ENCODE measurements around the gene AGTRAP. TPM values are rescaled to one million over a fixed set of nuclear protein-coding genes. Genes with fewer than 3 reads are reported as not detected.
A peak's percentile ranks its signal among the peaks of the same experiment; 100 is the strongest.

The AGTRAP gene
- total RNA-seq, 2 experiments from 2014 or later, result 45.5 to 59.9 TPM

DNA sequence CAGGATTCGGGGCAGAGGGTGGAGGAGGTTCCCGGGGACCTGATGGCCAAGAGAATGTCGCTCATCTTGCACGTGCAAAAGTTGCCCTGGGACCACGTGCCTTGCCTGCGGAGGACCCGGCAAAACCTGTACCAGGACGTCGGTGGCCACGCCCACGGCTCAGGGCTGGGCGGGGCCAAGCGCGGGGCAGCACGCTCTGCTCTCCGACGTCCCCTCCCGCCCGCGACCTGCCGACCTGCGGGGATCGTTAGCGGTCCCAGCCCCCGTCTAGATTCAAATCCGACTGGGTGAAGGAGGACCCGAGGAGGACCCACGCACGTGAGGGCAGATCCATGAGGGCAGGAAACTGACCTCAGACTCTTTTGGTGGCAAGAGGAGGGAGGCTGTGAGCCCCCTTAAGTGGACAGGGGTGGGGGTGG lies 26.1 kb downstream of the AGTRAP start, which contains the start of gene C1orf167:
TSS of gene C1orf167 (plus strand) at position 206 of the 419 bp plus-strand sequence. CDS start 2,208 bp downstream, outside the sequence.
- ATAC-seq (peak; percentile 81), DNase-seq (no peak)
- peaks cover 9% of the 10 kb centered on the region for H3K4me1 Mint-ChIP-seq
- no peak within 1 kb of the TSS for H3K4me3 Mint-ChIP-seq
- H3K36me3 Mint-ChIP-seq, result no peaks in the 10 kb centered on the region
- no peaks in the 10 kb centered on the region for H3K9me3 Mint-ChIP-seq (ENCODE audit: low read depth)
- CTCF ChIA-PET, result no interaction called here
- peaks cover 36% of the 10 kb centered on the region for H3K27me3 Mint-ChIP-seq
- no peak within 1 kb of the TSS for H3K27ac Mint-ChIP-seq

DNA sequence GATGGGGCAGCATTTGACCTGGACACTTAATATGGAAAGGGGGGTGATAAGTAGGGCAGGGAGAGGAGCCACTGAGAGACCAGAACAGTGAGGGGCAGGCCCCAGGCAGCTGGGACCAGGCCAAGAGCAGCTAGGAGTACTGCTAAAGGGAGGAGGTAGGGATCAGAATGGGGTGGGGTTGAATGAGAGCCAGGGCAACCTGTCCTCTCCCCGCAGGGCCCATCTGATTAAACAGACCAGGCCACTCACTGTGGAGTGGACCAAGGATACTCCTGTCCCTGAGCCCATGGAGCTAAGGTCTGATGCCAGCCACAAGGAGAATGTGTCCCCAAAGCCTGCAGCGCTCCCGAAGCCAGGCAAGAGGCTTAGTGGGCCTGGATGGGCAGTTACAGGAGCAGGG lies 28.2 kb downstream of the AGTRAP start:
- ATAC-seq (no peak), DNase-seq (no peak)
- H3K4me1 Mint-ChIP-seq, result peaks cover 8% of the 10 kb centered on the region
- H3K27me3 Mint-ChIP-seq, result peaks cover 33% of the 10 kb centered on the region
- no peak overlapping the region for H3K4me3 Mint-ChIP-seq
- no peaks in the 10 kb centered on the region for H3K36me3 Mint-ChIP-seq
- CTCF ChIA-PET, result interaction anchor here (1.1 to 1.2 kb wide), 2 partner anchors 12 to 14 kb away, joined by 3 to 4 read pairs; no protein-coding TSS in a partner anchor
- no peaks in the 10 kb centered on the region for H3K9me3 Mint-ChIP-seq (ENCODE audit: low read depth)
- no peak overlapping the region for H3K27ac Mint-ChIP-seq

DNA sequence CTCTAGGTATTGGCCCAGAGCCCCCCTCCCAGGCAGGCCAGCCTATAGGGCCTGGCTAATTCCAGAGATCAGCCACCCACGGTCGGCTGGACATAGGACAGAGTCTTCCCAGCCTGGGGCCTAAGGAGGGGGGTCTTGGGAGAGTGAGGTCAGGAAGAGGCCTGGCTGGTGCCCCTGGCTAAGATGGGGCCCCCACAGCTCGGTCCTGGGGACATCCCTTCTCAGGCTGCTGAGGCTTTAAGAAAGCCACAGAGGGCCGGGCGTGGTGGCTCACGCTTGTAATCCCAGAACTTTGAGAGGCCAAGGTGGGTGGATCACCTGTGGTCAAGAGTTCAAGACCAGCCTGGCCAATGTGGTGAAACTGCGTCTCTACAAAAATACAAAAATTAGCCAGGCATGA lies 28.6 kb downstream of the AGTRAP start:
- Mint-ChIP-seq H3K36me3 (no peaks in the 10 kb centered on the region), H3K4me3 (no peak overlapping the region), H3K9me3 (ENCODE audit: low read depth) (no peaks in the 10 kb centered on the region), H3K27me3 (peaks cover 33% of the 10 kb centered on the region), H3K27ac (no peak overlapping the region), H3K4me1 (peaks cover 8% of the 10 kb centered on the region)
- DNase-seq (no peak), ATAC-seq (no peak)
- CTCF ChIA-PET, result interaction anchor here (1.1 to 1.2 kb wide), 2 partner anchors 11 to 13 kb away, joined by 3 to 4 read pairs; no protein-coding TSS in a partner anchor

GRCh38 chr1:11765661-11766428 lies 29.9 kb downstream of the AGTRAP start:
- CTCF ChIA-PET, result interaction anchor here (0.7 kb wide), 1 partner anchor 472 kb away, joined by 5 read pairs; no protein-coding TSS in a partner anchor
- Mint-ChIP-seq H3K9me3 (ENCODE audit: low read depth) (no peaks in the 10 kb centered on the region), H3K27me3 (peaks cover 27% of the 10 kb centered on the region), H3K36me3 (no peaks in the 10 kb centered on the region), H3K27ac (no peak overlapping the region), H3K4me1 (peaks cover 8% of the 10 kb centered on the region), H3K4me3 (no peak overlapping the region)
- DNase-seq (no peak), ATAC-seq (no peak)

DNA sequence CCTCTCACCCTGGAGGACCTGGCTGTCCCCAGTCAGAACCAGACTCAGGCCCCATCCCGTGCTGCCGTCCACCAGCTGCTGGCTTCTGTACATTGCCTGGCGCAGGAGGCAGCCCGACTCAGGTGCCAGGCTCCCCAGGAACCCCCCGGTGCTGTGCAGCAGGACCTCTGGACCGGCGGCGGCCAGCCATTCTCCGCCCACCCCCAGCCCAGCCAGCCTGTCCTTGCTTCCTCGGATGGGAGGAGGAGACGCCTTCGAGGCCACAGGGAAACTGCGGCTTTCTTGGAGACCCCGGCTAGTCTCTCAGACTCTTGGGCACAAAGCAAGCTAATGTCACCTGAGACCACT lies 30.5 kb downstream of the AGTRAP start:
- CTCF ChIA-PET, result interaction anchor here (0.7 kb wide), 1 partner anchor 19 kb away, joined by 3 read pairs; no protein-coding TSS in a partner anchor
- peaks cover 23% of the 10 kb centered on the region for H3K27me3 Mint-ChIP-seq
- no peaks in the 10 kb centered on the region for H3K36me3 Mint-ChIP-seq
- H3K9me3 Mint-ChIP-seq (ENCODE audit: low read depth), result no peaks in the 10 kb centered on the region
- peaks cover 8% of the 10 kb centered on the region for H3K4me1 Mint-ChIP-seq
- H3K4me3 Mint-ChIP-seq, result no peak overlapping the region
- DNase-seq (no peak), ATAC-seq (no peak)
- no peak overlapping the region for H3K27ac Mint-ChIP-seq

DNA sequence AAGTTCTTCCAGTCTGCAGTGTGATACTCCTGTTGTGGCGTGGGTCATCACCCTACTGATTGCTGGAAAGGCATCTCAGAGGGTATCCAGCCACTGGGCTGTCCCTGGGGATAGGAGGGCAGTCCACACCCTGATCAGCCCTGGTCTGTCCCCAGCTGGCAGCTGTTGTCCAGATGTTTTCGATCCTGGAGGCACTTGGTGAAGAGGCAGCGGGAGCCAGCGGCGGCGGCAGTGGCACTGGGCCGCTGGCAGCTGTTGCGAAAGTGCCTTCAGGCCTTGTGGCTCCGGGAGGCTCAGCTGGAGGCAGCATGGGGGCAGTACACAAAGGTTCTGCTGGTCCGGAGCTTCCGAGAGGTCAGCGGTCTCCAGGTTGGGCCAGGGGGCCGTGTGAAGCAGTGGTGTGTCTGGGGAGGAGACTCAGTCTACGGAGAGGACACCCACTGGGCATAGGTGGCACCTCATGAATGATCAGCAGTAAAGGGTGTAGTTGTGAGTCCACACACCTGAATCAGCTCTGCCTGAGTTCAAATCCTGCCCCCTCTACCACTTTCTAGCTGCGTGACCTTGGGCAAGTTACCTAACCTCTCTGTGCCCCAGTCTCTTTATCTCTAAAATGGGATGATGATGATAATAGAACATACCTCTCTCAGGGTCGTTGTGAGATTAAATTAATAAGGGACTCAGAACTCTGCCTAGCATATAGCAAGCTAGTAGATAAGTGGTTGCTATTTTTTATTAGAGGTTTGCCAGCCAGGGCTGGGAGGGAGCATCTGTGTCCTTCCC lies 32.2 kb downstream of the AGTRAP start:
- Mint-ChIP-seq H3K4me1 (no peaks in the 10 kb centered on the region), H3K27ac (no peak overlapping the region), H3K36me3 (no peaks in the 10 kb centered on the region), H3K4me3 (no peak overlapping the region), H3K27me3 (peaks cover 11% of the 10 kb centered on the region), H3K9me3 (ENCODE audit: low read depth) (no peaks in the 10 kb centered on the region)
- CTCF ChIA-PET, result interaction anchor here (0.6 kb wide), 1 partner anchor 14 kb away, joined by 3 read pairs; no protein-coding TSS in a partner anchor
- ATAC-seq, result no peak
- DNase-seq, result no peak

DNA sequence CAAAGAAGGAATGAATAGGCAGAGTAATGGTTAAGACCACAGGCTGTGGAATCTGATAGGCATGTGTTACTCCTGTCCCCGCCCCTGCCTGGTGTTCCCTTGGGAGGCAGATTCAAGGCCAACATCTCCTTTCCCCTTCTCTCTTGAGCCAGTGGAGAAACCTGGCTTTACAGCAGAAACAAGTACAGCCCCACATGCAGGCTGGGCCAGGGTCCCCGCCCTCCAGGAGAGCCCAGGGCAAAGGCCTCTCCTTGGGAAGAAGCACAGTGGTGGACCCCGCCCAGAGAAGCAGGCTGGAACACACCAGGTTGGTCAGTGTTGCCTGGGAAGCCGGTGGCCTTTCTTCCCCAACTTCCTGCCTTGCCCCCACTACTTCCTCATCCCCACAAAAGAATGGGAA lies 32.9 kb downstream of the AGTRAP start:
- Mint-ChIP-seq H3K4me1 (no peaks in the 10 kb centered on the region), H3K36me3 (no peaks in the 10 kb centered on the region), H3K9me3 (ENCODE audit: low read depth) (no peaks in the 10 kb centered on the region), H3K27ac (no peak overlapping the region), H3K27me3 (peaks cover 7% of the 10 kb centered on the region), H3K4me3 (no peak overlapping the region)
- no peak for DNase-seq
- ATAC-seq, result no peak
- CTCF ChIA-PET, result no interaction called here

DNA sequence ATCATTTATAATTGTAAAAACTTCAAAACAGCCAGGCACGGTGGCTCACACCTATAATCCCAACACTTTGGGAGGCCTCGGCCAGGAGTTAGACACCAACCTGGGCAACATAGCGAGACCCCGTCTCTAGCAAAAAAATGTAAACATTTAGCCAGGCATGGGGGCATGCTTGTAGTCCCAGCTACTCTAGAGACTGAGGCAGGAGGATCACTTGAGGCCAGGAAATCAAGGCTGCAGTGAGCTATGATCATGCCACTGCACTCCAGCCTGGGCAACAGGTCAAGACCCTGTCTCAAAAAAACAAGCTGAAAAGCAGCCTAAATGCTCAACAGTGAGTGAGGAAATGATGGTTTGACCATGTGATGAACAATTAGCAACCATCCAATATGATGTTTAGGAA lies 33.3 kb downstream of the AGTRAP start:
- Mint-ChIP-seq H3K4me3 (no peak overlapping the region), H3K27ac (no peak overlapping the region), H3K27me3 (peaks cover 8% of the 10 kb centered on the region), H3K4me1 (no peaks in the 10 kb centered on the region), H3K9me3 (ENCODE audit: low read depth) (no peaks in the 10 kb centered on the region), H3K36me3 (no peaks in the 10 kb centered on the region)
- DNase-seq, result no peak
- CTCF ChIA-PET, result no interaction called here
- ATAC-seq, result no peak

- Mint-ChIP-seq H3K27ac (no peak overlapping the region), H3K36me3 (no peaks in the 10 kb centered on the region)
Observed at GRCh38 chr1:11770011-11770410, 34.1 kb downstream of the AGTRAP start.

GRCh38 chr1:11771481-11772043 lies 35.6 kb downstream of the AGTRAP start:
- ATAC-seq (no peak), DNase-seq (no peak)
- H3K4me3 Mint-ChIP-seq, result no peak overlapping the region
- H3K4me1 Mint-ChIP-seq, result no peaks in the 10 kb centered on the region
- no peaks in the 10 kb centered on the region for H3K9me3 Mint-ChIP-seq (ENCODE audit: low read depth)
- H3K27ac Mint-ChIP-seq, result no peak overlapping the region
- peaks cover 6% of the 10 kb centered on the region for H3K27me3 Mint-ChIP-seq
- CTCF ChIA-PET, result no interaction called here
- no peaks in the 10 kb centered on the region for H3K36me3 Mint-ChIP-seq

More at GRCh38 chr1:11770011-11770410, 34.1 kb downstream of the AGTRAP start:
- DNase-seq (no peak), ATAC-seq (no peak)
- Mint-ChIP-seq H3K4me1 (no peaks in the 10 kb centered on the region), H3K9me3 (ENCODE audit: low read depth) (no peaks in the 10 kb centered on the region), H3K27me3 (peaks cover 10% of the 10 kb centered on the region), H3K4me3 (no peak overlapping the region)
- CTCF ChIA-PET, result no interaction called here

DNA sequence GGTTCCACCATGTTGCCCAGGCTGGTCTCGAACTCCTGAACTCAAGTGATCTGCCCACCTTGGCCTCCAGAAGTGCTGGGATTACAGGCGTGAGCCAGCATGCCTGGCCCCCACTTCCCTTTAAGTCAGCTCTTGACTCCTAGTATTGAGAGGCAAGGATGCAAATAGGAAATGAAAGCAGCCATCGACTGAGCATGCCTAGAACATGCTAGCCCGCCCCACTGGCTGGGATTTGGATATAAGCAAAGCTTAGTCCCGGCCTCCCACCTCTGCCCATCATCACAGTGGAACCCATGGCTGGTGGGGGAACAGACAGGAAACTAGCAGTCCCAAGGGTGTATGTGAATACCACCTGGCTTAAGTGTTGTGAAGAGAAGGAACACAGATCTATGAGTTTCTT lies 36.5 kb downstream of the AGTRAP start:
- Mint-ChIP-seq H3K36me3 (no peaks in the 10 kb centered on the region), H3K27me3 (peaks cover 6% of the 10 kb centered on the region), H3K9me3 (ENCODE audit: low read depth) (no peaks in the 10 kb centered on the region), H3K4me1 (no peaks in the 10 kb centered on the region), H3K4me3 (no peak overlapping the region), H3K27ac (no peak overlapping the region)
- CTCF ChIA-PET, result no interaction called here
- no peak for ATAC-seq
- no peak for DNase-seq

DNA sequence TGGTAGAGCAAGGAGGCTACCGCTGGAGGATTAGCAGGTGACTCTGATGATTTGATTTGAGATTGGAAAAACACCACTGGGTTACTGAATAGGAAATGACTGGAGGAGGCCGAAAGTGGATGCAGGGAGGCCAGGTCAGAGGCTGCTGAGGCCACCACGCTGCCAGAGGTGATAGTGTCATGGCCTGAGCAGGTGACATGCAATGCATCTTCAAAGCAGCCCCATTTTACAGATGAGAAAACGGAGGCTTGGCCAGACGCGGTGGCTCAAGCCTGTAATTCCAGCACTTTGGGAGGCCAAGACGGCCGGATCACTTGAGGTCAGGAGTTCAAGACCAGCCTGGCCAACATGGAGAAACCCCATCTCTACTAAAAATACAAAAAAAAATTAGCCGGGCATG lies 38.8 kb downstream of the AGTRAP start:
- Mint-ChIP-seq H3K4me1 (no peaks in the 10 kb centered on the region), H3K27ac (no peak overlapping the region), H3K36me3 (no peaks in the 10 kb centered on the region), H3K9me3 (ENCODE audit: low read depth) (no peaks in the 10 kb centered on the region), H3K27me3 (peaks cover 6% of the 10 kb centered on the region), H3K4me3 (no peak overlapping the region)
- CTCF ChIA-PET, result no interaction called here
- DNase-seq (no peak), ATAC-seq (no peak)

- Mint-ChIP-seq H3K4me1 (no peaks in the 10 kb centered on the region), H3K27ac (no peak overlapping the region), H3K27me3 (peaks cover 3% of the 10 kb centered on the region), H3K4me3 (no peak overlapping the region), H3K36me3 (no peaks in the 10 kb centered on the region), H3K9me3 (ENCODE audit: low read depth) (no peaks in the 10 kb centered on the region)
- no peak for DNase-seq
- ATAC-seq, result no peak
- CTCF ChIA-PET, result interaction anchor here (1.4 kb wide), 1 partner anchor 13 kb away, joined by 3 read pairs; no protein-coding TSS in a partner anchor
Observed at GRCh38 chr1:11777658-11778322, 41.9 kb downstream of the AGTRAP start.
